Stimulated activated CD4-positive, alpha-beta T cell treated with anti-CD3 and anti-CD28 coated beads, Interleukin-15, amount 100 ng/mL, for 1 hour (primary cell): ENCODE measurements around the gene RNF227.

Experiments
- DNase-seq, 2 donors: peaks; one replicate each; pipeline ENCODE4 v3.0.0-alpha.2; 2020; ENCODE audit warnings: low read depth in 1 of 2, low spot score in 1 of 2

The RNF227 gene

DNA sequence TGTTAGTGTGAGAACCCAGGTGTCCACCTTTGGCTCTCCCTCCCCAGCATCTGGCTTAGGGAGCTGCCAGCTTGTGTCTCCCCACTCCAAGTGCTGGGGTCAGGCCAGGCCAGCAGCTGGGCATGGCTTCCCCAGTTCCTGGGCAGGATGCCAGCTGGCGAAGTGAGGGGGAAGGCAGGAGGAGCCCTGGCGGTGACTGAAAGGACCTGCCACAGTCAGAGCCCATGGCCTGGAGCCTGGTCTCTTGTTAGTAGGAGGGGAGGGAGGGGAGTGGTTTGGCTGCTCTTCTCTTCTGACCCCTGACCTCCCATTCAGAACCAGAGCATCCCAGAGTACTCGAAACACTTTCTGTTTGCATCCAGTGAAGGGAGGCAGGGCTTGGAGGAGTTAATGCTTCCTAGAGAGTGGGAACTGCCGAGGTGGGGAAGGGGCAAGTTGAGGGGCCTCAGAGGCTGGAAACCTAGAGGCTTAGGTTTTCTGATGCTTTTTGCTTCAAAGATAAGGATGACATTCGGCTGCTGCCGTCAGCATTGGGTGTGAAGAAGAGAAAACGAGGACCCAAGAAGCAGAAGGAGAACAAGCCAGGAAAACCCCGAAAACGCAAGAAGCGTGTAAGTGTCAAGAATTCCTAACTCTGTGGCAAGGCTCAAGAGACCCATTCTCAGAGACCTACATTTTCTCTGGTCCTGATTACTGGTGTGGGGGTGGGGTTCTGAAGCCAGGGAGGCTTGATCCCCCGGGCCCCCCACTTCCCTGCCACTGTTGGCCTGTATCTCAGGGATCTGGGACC is 26.7 kb downstream of the RNF227 start:
- no peak for DNase-seq

DNA sequence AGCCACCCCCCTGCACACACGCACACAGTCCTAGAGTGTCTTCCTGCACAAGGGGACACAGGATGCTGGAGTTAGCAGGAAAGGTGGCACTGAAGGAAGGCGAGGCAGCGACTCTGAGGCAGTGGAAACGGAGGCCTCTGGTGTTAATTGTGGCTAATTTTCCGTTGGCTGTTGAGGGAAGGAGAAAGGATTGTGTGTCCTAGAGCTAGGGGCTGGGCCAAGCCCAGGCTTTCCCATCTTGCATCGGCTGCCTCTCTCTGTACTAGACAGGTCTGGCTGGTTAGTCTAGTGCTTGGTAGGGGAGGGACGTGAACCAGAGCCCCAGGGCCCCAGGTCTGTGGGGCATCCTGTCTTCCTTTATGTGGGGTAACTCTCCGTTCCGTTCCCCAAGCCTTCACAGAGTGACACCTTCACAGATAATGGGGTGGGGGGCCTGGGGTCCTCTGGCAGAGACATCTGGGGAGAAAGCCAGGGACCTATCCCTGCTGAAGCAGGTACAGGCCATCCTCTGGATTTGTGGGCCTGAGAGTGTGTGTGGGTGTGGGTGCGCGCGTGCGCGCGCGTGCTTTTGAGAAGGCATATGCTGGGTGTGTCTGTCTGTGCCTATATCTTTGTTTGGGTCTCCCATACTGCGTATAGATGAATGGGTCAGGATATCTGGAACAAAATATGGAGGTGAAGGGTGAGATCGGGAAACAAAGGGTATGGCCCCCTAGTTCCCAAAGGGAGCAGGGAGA is 27.7 kb downstream of the RNF227 start, which contains the start of gene CHD3:
Gene CHD3 (plus strand): TSS at position 606 of the 737 bp plus-strand sequence. CDS start 212 bp downstream, outside the sequence.
- peak; percentile 21 to 50 for DNase-seq

DNA sequence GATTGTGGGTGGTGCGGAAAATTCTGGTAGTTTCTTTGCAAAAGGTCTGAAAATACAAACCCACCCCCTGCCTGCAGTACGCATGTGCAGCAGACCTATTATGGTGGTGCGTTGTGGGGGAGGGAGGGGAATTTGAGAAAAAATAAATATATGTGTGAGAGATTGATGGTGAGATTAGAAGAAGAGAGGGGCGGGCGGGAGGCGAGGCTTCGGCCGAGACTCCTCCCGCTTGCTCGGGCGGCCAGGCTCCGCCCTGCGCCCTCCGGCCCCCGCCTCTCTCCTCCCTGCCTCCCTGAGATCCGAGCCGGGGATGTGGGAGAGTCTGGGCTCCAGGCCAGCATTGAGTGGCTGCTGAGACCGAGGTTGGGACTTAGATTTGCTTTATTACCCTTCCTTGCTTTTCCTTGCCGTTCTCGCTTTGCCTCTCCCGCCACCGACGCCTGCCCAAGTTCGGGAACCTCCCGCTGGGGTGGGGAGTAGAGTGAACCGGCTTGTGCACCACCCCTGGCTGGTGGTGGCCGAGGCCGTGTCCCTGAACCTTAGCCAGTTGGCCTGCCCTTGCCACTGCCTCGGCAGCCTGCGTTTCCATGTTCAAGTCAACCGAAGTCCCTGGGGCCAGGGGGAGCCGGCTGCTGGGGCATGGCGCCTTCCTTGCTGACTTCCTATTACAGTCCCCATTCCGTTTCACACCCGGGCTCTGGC is 28.5 kb downstream of the RNF227 start:
- peak; percentile 76 to 77 for DNase-seq

DNA sequence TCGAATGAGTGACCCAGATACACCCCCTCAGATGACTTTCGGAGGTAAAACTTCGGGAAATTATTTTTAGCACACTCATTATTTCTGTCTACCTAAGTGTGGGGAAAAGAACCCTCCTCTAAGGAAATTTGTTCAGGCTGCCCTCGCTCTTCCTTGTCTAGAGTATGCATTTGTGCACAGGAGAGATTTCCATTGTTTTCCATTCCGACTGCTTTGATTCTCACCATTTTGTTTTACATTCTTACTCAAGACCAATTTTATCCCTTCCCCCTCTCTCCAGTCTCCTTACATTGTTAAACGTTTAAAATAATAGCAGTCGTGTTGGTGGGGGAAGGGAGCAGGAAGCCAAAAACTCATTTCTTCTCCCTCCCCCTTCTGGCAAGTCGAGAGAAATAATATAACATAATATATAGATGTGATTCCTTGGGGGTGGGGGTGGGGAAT is 29.0 kb downstream of the RNF227 start:
- DNase-seq = no peak

DNA sequence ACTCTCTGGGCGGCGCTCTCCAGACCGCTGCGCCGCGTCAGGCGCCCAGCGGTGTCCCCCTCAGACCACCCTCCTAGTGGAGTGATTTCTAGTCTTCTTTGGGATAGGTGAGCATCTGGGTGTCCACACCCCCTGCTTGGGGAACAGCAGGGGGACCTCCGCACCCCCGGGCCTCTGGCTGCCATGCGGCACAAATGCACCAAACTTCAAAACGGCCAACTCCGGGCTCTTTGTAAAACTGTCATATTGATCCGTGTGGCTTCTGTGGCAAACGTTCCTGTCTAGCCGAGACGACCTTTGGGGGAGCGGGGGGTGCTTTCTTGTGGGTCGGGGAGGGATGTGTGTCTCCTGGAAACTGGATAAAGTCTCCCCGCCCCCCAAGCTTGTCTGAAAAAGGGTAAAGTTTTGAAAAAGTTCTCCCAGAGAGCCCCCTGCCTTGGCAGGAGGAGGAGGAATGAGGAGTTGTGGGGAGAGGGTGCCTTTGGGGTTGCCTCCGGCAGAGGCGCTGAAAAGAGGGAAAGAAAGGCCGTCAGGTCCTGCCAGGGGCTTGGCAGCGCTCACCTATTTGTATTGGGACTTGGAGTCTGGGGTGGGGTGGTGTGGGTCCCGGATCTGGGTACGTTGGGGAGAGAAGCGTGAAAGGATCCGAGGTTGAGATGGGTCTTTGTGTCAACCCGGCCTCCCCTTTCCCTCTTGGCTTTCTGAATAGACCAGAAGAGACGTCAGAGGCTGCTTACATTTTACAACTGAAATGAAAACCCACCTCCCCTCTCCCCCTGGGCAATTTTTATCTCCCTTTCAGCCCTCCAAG is 29.7 kb downstream of the RNF227 start:
- peak; percentile 16 to 32 for DNase-seq

- DNase-seq = peak; percentile 16 to 31
Measured at GRCh38 chr17:7885367-7886226, 30.5 kb downstream of the RNF227 start.

GRCh38 chr17:7884581-7885366 is 31.3 kb downstream of the RNF227 start:
- DNase-seq = peak in 1 of 2 donors; percentile 23

DNA sequence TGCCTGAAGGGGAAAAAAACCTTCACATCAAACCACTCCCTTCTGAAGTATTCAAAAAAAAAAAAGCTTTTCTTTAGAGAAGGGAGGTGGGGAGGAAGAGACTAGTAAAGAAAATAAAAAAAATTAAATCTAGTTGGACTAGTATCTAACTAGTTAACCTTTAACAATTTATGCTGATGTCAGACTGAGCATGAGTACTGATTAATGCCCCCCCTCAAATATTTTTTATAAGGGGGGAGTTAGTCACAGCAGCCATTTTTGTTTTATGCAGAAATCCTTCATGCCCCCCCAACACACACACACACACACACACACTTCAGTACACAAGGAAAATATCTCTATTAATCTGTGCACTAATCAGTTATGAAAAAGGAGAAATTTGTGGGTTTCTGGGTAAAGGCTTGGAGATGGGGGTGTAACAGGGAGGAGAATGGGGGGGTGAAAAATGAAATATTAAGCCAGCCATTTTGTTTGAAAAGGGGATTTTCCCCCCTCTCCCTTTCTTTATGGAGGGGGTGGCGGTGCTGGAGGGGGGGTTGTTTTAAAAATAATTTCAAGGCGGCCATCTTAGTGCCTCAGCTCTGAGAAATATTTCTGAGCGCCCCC is 32.2 kb downstream of the RNF227 start:
- no peak for DNase-seq

GRCh38 chr17:7882629-7883028 is 33.5 kb downstream of the RNF227 start:
- DNase-seq = no peak

DNA sequence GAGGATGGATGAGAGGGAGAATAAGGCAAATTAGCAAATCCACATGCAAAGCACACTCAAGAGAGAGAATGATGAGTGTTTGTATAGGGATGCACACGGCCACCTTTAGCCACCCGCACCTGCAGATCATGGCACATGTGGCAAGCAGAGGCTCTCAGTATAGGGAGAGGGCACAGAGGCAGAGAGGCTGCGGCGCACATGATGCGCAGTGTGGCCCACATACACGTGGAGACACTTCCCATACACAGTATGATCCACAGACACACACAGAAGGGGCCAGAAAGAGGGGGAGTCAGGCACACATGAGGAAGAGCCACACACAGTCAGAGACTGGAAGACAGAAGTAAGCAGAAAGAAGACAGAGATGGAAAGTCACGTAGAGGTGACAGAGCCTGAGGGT is 34.0 kb downstream of the RNF227 start:
- no peak for DNase-seq

GRCh38 chr17:7881276-7882054 is 34.6 kb downstream of the RNF227 start:
- no peak for DNase-seq

DNA sequence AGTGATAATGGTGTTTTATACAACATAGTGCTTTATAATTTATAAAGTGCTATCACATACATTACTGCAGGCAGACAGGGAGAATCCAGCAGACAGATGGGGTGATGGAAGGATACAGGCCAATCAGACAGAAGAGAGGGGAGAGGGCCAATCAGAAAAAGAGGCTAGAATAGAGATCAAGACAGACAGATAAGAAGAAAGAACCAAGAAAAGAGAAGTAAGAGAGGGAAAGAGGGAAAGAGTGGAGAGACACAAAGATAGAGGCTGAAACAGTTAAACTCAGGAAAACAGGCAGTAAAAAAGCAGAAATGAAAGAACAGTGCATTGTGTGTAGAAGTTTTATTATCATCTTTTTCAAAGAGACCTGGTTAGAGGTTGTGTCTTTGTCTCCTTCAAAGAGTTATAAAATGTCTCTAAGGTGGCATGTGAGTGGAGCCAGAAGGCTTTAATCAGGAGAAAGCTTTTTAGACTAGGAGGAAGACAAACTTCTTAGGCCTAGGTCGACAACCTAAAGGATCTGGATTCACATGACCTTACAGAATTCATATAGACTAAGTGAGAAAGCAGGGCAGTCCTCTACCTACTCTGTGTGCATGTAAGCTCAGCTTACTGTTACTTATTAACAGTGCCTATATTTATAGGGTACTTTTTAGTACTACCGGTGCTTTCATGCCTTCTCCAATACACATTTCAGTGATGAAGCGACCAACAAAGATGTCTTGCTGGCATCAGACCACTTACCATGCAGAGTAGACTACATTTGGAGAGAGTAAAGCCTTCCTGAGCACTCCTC is 35.8 kb downstream of the RNF227 start:
- DNase-seq = no peak

- no peak for DNase-seq
Measured at GRCh38 chr17:7878234-7878633, 37.9 kb downstream of the RNF227 start.

DNA sequence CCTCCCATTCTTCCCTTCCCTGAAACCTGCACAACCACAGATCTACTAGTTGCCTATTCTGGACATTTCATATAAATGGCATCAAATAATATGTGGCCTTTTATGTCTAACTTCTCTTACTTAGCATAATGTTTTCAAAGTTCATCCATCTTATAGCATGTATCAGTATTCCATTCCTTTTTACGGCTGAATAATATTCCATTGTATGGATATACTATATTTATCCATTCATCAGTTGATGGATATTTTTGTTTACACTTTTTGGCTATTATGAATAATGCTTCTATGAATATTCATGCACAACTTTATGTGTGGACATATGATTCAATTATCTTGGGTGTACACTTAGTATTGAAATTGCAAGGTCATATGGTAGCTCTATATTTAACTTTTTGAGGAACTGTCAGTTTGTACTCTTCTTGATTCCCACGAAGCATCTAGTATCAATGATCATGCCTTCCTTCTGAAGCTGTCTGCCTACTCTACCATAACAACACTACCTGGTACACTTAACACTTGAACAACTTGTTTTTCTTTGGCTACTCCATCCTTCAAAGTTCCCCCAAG is 40.2 kb downstream of the RNF227 start:
- no peak for DNase-seq

DNA sequence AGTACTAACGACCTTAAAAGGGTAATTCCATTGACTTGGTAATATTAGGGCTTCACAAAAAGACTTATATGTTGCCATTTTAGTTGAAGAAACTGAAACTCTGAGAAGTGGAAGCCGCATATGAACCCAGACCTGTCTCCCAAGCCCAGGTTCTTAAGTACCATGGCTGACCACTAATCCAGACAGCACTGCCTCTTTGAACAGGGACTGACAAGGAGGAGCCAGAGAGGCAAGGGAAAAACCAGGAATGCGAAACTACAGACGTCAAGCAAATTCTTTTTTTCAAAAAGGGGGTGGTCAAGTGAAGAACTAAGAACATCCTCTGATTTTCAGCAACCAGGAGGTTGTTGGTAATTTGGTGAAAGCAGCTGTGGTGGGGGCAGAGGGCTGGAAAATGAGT is 43.0 kb downstream of the RNF227 start:
- DNase-seq = no peak

DNA sequence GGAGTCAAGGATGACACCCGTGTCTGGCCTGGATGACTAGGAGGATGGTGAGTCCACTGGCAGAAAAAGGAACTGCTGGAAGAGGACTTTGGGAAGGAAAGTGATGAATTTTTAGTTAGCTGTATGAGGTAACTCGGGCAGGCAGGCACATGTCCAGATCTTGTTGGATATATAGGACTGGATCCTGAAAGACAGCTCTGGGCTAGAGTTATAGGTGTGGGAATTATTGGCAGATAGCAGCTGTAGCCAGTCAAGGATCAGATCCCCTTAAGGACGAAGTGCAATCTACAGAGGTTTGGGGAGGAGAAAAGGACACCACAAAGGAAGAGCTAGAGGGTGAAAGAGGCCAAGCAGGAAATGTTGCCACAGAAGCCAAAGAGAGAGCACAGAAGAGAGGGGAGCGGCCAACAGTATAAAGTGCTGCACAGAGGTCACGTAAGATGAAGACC is 48.2 kb downstream of the RNF227 start:
- no peak for DNase-seq
